Activated CD8-positive, alpha-beta T cell treated with anti-CD3 and anti-CD28 coated beads for 36 hours (primary cell): ENCODE results near the gene GPR152. TPM values are rescaled to one million over a fixed set of nuclear protein-coding genes. Genes with fewer than 3 reads are reported as not detected.
A peak's percentile ranks its signal among the peaks of the same experiment; 100 is the strongest.

Experiments used
- ATAC-seq: fragments of 200-7000 bp; cut with Tn5 transposase; one replicate; pipeline ENCODE4 v1.10.0; 2021; ENCODE audit warnings: mild to moderate bottlenecking, moderate library complexity
- CTCF ChIA-PET: fragments of 350-600 bp; sonication (Branson Sonifier 250); formaldehyde crosslinking; loops from one replicate; lab custom pipeline; 2021; ENCODE audit warnings: antibody characterized with exemption; lab: Charles Lee
- POLR2A ChIA-PET: fragments of 350-600 bp; sonication (Branson Sonifier 250); formaldehyde crosslinking; loops from one replicate; lab custom pipeline; 2021; ENCODE audit warnings: antibody characterized with exemption; lab: Charles Lee
- DNase-seq: peaks from one replicate; pipeline ENCODE4 v3.0.0-alpha.2; 2020
- H3K27ac Mint-ChIP-seq: one replicate; pipeline ENCODE4 v1.8.0; 2021; ENCODE audit warnings: mild to moderate bottlenecking, mixed read lengths
- H3K27me3 Mint-ChIP-seq: one replicate; pipeline ENCODE4 v1.8.0; 2021; ENCODE audit warnings: mixed read lengths
- H3K36me3 Mint-ChIP-seq: one replicate; pipeline ENCODE4 v1.8.0; 2021; ENCODE audit warnings: low read depth, mixed read lengths
- H3K4me1 Mint-ChIP-seq: one replicate; pipeline ENCODE4 v1.8.0; 2021; ENCODE audit warnings: low read depth, mixed read lengths
- H3K4me3 Mint-ChIP-seq: one replicate; pipeline ENCODE4 v1.8.0; 2021; ENCODE audit warnings: mild to moderate bottlenecking, moderate library complexity, mixed read lengths
- H3K9me3 Mint-ChIP-seq: one replicate; pipeline ENCODE4 v1.8.0; 2021; ENCODE audit warnings: mixed read lengths
- intact Hi-C: fragments of 100-400 bp; cut with micrococcal nuclease; formaldehyde crosslinking; loops from one replicate; pipeline ENCODE4 v1.10.0; 2022
- total RNA-seq, 2 experiments: library from RNA; stranded (reverse); gene quantifications; one replicate each; pipeline ENCODE4 v1.2.3, GENCODE V29; 2021
- TF ChIP-seq, protein P1 (sequence below): fragments of 200-600 bp; IDR thresholded peaks from one replicate; pipeline ENCODE4 v1.8.0; 2022; ENCODE audit warnings: antibody characterized with exemption, mild to moderate bottlenecking

The GPR152 gene
- total RNA-seq, 2 experiments from 2014 or later: not detected

DNA sequence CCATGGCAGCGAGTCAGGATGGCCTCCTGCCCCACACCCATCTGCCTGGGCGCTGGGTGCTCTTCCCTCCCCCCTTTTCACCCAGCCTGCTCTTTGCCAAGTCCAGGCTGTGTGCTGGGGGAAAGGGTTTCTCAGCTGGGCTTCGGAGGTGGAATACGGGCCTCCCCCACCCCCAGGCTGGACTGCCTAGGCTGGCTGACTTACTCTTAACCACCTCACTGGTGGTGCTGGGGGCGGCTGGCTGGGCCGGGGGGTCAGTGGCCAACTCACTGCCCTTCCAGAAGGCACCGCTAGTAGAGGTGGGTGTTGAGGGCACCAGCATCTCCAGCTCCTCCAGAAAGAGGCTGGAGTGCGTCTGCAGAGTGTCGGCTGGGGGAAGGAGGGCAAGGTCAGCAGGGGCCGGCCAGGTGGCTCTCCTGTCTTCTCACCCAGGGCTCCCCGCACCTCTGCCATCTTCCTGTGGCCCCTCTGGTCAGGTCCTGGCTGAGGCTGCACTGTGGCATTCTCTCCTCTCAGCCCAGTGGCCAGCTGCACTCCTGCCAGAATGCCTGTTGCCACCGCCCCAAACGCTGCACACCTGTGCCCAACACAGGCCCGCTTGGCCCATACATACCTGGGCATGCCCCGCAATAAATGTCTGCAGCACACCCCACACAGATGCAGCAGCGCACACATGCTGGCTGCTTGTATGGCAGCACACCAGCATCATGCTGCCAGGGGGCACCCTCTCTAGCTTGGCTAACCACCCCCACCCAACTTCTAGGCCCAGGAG, 42.9 kb upstream of the GPR152 start:
- ChIA-PET CTCF (interaction anchor here (1.4 kb wide), 1 partner anchor 144 kb away, joined by 3 read pairs; no protein-coding TSS in a partner anchor), POLR2A (interaction anchor here (1.4 to 1.6 kb wide), 2 partner anchors 10 to 11 kb away, joined by 4 to 5 read pairs; partner anchors contain the start of gene PITPNM1)
- intact Hi-C loops: no loop called here
- ATAC-seq (no peak), DNase-seq (no peak)
- no peaks in the 10 kb centered on the region for H3K27me3 Mint-ChIP-seq
- TF ChIP-seq, protein P1, sequence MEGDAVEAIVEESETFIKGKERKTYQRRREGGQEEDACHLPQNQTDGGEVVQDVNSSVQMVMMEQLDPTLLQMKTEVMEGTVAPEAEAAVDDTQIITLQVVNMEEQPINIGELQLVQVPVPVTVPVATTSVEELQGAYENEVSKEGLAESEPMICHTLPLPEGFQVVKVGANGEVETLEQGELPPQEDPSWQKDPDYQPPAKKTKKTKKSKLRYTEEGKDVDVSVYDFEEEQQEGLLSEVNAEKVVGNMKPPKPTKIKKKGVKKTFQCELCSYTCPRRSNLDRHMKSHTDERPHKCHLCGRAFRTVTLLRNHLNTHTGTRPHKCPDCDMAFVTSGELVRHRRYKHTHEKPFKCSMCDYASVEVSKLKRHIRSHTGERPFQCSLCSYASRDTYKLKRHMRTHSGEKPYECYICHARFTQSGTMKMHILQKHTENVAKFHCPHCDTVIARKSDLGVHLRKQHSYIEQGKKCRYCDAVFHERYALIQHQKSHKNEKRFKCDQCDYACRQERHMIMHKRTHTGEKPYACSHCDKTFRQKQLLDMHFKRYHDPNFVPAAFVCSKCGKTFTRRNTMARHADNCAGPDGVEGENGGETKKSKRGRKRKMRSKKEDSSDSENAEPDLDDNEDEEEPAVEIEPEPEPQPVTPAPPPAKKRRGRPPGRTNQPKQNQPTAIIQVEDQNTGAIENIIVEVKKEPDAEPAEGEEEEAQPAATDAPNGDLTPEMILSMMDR: no peak
- H3K36me3 Mint-ChIP-seq: peaks cover 16% of the 10 kb centered on the region
- H3K9me3 Mint-ChIP-seq: no peaks in the 10 kb centered on the region
- H3K4me1 Mint-ChIP-seq: peaks cover 2% of the 10 kb centered on the region
- no peak overlapping the region for H3K4me3 Mint-ChIP-seq
- H3K27ac Mint-ChIP-seq: no peak overlapping the region

GRCh38 chr11:67494371-67495233, 42.1 kb upstream of the GPR152 start:
- H3K4me1 Mint-ChIP-seq: peaks cover 5% of the 10 kb centered on the region
- no peaks in the 10 kb centered on the region for H3K9me3 Mint-ChIP-seq
- no peaks in the 10 kb centered on the region for H3K27me3 Mint-ChIP-seq
- ATAC-seq (no peak), DNase-seq (no peak)
- TF ChIP-seq, protein P1: no peak
- H3K4me3 Mint-ChIP-seq: no peak overlapping the region
- ChIA-PET CTCF (no interaction called here), POLR2A (interaction anchor here (1.4 to 1.6 kb wide), 2 partner anchors 11 kb away, joined by 4 to 5 read pairs; partner anchors contain the start of gene PITPNM1)
- peaks cover 17% of the 10 kb centered on the region for H3K36me3 Mint-ChIP-seq
- H3K27ac Mint-ChIP-seq: no peak overlapping the region
- intact Hi-C loops: no loop called here

DNA sequence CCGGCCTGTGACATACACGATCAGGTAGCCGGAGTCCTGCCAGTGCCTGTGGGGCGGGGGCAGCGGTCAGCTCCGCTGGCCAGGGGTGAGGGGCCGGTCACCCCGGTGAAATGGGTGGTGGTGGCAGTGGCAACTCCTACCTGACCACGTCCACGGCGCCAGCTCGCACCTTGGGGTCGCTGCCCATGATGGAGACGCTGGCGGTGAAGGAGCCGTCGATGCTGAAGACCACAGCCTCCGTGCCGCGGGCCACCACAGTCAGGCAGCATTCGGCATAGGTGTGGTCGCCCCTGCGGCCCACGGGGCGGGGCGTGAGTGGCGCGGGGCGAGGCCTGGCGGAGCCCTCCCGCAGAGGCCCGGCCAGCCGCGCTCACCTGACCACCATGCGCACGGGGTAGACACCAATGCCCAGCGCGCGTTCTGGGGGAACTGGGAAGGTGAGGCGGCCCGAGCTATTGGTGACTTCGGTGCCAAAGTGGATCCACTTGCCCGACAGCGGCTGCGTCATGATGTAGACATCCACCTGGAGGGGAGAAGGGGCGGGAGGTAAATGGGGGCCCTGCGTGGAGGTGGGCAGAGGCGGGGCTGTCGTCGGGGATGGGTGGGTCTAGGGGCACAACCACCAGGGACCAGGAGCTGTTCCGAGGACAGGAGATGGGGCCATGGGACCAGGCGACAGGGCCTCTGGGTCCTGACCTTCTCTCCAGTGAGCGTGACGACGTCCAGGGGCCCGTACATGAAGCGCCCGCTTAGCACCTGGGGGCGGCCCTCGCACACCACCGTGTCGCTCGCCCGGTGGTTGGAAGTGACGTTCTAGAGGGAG, 41.2 kb upstream of the GPR152 start:
- DNase-seq: no peak
- POLR2A ChIA-PET: interaction anchor here (0.8 to 10.7 kb wide), 4 partner anchors 9 to 152 kb away, joined by 4 to 108 read pairs (median 4); partner anchors contain the start of gene PITPNM1
- ATAC-seq: no peak
- CTCF ChIA-PET: no interaction called here
- Mint-ChIP-seq H3K27ac (no peak overlapping the region), H3K9me3 (no peaks in the 10 kb centered on the region), H3K27me3 (no peaks in the 10 kb centered on the region), H3K36me3 (peaks cover 18% of the 10 kb centered on the region), H3K4me3 (no peak overlapping the region), H3K4me1 (peaks cover 11% of the 10 kb centered on the region)
- TF ChIP-seq, protein P1: no peak
- intact Hi-C loops: no loop called here

DNA sequence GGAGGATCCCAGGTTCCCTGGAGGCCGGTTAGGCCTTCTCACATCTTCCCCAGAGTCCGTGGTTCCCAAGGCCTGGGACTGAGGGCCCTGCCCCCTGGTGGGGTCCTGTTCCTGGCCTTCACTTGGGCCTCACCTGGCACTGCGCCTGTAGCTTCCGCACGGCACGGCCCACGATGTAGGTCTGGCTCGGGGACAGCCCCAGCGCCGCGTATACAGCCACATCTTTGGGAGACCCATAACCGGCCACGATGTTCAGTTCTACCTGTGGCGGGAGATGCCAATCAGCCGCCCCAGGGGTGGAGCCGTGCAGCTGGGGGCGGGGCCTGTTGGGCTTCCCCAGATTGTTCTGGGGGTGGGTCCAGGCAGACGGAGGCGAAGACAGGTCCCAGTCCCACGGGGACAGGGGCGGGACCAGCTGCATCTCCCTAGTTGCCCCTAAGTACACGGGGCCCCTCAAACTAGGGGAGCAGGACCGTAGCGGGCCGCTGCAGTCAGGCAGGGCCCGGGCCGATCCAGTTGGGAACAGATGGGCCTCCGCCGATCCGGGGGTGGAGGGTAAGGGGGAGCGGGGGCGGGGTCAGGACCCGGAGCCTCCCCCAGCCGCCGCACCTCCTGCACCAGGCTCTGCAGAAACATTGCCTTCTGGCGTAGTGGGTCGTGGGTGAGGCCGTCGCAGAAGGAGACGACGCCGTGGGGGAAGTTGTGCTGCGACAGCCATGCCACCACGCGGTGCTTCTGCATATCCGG, 40.4 kb upstream of the GPR152 start:
- intact Hi-C loops: no loop called here
- Mint-ChIP-seq H3K4me3 (no peak overlapping the region), H3K36me3 (peaks cover 26% of the 10 kb centered on the region), H3K27me3 (no peaks in the 10 kb centered on the region), H3K27ac (peak overlapping the region; percentile 13), H3K9me3 (no peaks in the 10 kb centered on the region), H3K4me1 (peaks cover 19% of the 10 kb centered on the region)
- ATAC-seq: peak; percentile 32
- ChIA-PET POLR2A (interaction anchor here (0.8 to 10.7 kb wide), 6 partner anchors 8 to 151 kb away, joined by 3 to 108 read pairs (median 4); partner anchors contain the start of genes NUDT8, PITPNM1 and PTPRCAP), CTCF (interaction anchor here (1.9 kb wide), 1 partner anchor 13 kb away, joined by 4 read pairs; the partner anchor contains the start of gene PITPNM1)
- TF ChIP-seq, protein P1: no peak
- DNase-seq: no peak
